Measurements from ENCODE around the gene TMEM154. TPM values are rescaled to one million over a fixed set of nuclear protein-coding genes. Genes with fewer than 3 reads are reported as not detected.

Gene TMEM154, protein sequence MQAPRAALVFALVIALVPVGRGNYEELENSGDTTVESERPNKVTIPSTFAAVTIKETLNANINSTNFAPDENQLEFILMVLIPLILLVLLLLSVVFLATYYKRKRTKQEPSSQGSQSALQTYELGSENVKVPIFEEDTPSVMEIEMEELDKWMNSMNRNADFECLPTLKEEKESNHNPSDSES
- polyA plus RNA-seq (2012; ENCODE audit: low read depth, missing spikeins), result 9.3 TPM

DNA sequence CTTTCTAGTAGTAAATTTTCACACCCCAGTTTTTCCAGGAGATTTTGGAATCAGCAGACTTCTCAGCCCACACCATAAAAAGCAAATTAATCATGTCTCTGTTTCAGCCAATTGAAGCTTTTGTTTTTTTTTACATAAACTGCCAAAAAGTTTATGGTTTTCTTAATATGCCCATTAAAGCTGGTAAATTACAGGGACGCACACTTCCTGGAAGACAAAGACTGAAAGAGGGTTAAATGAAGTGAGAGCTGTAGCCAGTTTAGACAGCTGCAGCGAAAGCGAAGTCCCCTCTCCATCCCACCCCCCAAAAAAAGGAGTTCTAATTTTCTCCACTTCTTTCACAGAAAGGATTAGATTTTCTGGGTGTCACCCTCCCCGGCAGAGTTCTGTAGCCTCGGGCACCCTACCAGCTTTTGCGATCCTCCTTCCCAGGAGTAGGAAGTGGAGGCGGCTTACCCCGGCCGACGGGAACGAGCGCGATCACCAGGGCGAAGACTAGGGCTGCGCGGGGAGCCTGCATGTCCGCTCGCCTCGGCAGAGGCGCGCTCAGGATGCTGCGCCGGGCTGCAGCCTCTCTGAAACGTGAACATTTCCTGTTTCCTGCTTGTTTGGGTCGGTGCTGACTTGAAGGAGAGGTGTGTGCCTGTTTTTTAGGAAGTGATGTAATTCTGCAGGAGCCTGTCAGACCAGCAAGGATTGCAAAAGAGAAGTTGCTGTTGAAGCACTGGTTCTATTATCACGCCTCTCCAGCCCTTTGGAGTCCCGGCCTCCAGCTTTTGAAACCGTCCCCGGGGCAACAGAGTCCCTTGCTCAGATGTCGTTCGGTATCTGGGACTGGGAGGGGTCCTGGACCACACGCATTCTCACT lies at the start of gene TMEM154:
TSS of gene TMEM154 (minus strand) at position 584 of the 868 bp plus-strand sequence. CDS start at position 520, 64 bp downstream.
- FAIRE-seq, result peak; percentile 97
- peak; percentile 37 for DNase-seq (ENCODE audit: insufficient read length, low spot score)

DNA sequence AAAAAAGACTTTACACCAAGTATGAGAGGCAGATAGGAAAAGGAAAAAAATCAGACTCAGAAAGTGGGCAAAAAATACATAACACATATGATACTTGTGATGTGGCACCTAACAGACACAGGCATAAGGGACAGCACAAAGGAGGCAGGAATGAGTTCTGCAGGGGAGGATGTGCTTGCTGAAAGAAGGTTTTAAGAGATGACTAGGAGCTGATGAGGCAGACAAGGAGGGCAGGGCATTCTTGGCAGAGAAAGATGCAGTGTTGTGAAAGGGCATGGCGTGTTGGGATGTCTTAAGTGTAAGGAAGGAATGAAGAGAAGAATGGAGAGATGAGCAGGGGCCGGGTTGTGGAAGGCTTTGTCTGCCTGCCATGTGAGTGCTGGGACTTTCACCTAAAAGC lies 49.7 kb upstream of the TMEM154 start:
- FAIRE-seq (no peak), DNase-seq (ENCODE audit: insufficient read length, low spot score) (no peak)
- TF ChIP-seq POU2F2 (IDR thresholded peaks at IDR 0.05; ENCODE audit: low read depth, low read length) (no peak), POLR2A (IDR thresholded peaks at IDR 0.05; ENCODE audit: low read depth, low read length) (no peak), POLR2AphosphoS5 (IDR thresholded peaks at IDR 0.05; ENCODE audit: low read depth, low read length) (no peak), TAF1 (IDR thresholded peaks at IDR 0.05; ENCODE audit: low read depth, low read length) (no peak), PAX5 (IDR thresholded peaks at IDR 0.05; ENCODE audit: insufficient read depth, low read length, severe bottlenecking) (no peak), SPI1 (IDR thresholded peaks at IDR 0.05; ENCODE audit: low read depth, low read length) (no peak)

More for the DNA sequence above, at the start of gene TMEM154:
- TF ChIP-seq TAF1 (IDR thresholded peaks at IDR 0.05; ENCODE audit: low read depth, low read length), result peak; percentile 80
- peak; percentile 90 for TF ChIP-seq POLR2AphosphoS5 (IDR thresholded peaks at IDR 0.05; ENCODE audit: low read depth, low read length)
- peak; percentile 47; the same call in 1 of the 2 replicates for TF ChIP-seq POU2F2 (IDR thresholded peaks at IDR 0.05; ENCODE audit: low read depth, low read length)
- no peak for TF ChIP-seq PAX5 (IDR thresholded peaks at IDR 0.05; ENCODE audit: insufficient read depth, low read length, severe bottlenecking)
- TF ChIP-seq SPI1 (IDR thresholded peaks at IDR 0.05; ENCODE audit: low read depth, low read length), result peak; percentile 75
- TF ChIP-seq POLR2A (IDR thresholded peaks at IDR 0.05; ENCODE audit: low read depth, low read length), result peak; percentile 94

DNA sequence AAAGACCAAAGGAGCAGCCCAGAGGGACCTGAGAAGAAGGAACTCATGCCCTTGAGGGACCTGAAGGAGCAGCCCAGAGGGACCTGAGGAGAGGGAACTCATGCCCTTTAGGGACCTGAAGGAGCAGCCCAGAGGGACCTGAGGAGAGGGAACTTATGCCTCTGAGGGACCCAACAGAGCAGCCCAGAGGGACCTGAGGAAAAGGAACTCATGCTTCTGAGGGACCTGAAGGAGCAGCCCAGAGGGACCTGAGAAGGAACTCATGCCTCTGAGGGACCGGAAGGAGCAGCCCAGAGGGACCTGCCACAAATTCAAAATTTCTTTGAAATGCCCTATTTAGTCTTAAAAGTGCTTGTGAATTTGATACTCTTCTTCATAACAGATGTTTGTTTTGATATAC lies 48.5 kb upstream of the TMEM154 start:
- DNase-seq (ENCODE audit: insufficient read length, low spot score) (no peak), FAIRE-seq (no peak)
- TF ChIP-seq PAX5 (IDR thresholded peaks at IDR 0.05; ENCODE audit: insufficient read depth, low read length, severe bottlenecking), result no peak
- TF ChIP-seq SPI1 (IDR thresholded peaks at IDR 0.05; ENCODE audit: low read depth, low read length), result no peak
- no peak for TF ChIP-seq POU2F2 (IDR thresholded peaks at IDR 0.05; ENCODE audit: low read depth, low read length)
- no peak for TF ChIP-seq POLR2A (IDR thresholded peaks at IDR 0.05; ENCODE audit: low read depth, low read length)
- no peak for TF ChIP-seq POLR2AphosphoS5 (IDR thresholded peaks at IDR 0.05; ENCODE audit: low read depth, low read length)
- TF ChIP-seq TAF1 (IDR thresholded peaks at IDR 0.05; ENCODE audit: low read depth, low read length), result no peak

DNA sequence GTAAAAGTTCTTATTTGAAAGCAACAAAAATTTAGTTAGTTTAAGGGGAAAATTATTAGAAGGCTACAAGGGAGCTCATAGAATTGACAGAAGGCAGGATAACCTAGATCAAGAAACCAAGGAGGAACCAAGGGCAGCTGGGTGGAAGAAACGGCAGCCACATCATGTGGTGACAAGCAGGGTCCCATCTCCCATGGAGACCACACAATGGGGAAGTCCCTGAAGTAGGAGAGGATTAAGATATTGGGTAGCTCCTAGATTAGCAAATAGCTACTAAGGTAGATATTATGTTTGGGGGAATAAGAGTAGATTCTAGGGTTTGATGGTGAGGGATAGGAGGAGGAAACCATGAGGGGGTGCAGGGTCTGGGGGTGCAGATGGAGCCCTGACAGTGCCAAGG lies 48.0 kb upstream of the TMEM154 start:
- no peak for DNase-seq (ENCODE audit: insufficient read length, low spot score)
- FAIRE-seq, result no peak
- TF ChIP-seq POLR2AphosphoS5 (IDR thresholded peaks at IDR 0.05; ENCODE audit: low read depth, low read length), result no peak
- TF ChIP-seq POLR2A (IDR thresholded peaks at IDR 0.05; ENCODE audit: low read depth, low read length), result no peak
- no peak for TF ChIP-seq TAF1 (IDR thresholded peaks at IDR 0.05; ENCODE audit: low read depth, low read length)
- TF ChIP-seq SPI1 (IDR thresholded peaks at IDR 0.05; ENCODE audit: low read depth, low read length), result no peak
- TF ChIP-seq PAX5 (IDR thresholded peaks at IDR 0.05; ENCODE audit: insufficient read depth, low read length, severe bottlenecking), result no peak
- no peak for TF ChIP-seq POU2F2 (IDR thresholded peaks at IDR 0.05; ENCODE audit: low read depth, low read length)

DNA sequence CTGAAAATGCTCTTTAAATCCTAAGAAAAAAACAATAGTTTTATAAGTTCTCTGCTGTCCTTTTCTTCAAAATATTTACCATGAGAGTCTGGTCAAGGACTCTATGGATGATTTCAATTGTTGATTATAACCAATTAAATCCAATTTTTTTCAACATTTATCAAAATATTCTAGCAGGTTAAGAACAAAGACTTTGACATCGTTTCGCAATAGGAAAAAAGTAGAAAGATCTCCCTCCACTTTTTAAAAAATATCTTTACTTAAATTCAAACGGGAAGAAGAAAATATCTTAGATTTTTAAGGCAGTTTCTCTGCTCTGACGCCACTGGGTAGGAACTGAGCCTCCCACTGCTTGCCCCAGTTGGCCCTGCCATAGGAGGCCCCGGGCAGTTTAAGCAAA lies 44.7 kb upstream of the TMEM154 start:
- FAIRE-seq (no peak), DNase-seq (ENCODE audit: insufficient read length, low spot score) (no peak)

DNA sequence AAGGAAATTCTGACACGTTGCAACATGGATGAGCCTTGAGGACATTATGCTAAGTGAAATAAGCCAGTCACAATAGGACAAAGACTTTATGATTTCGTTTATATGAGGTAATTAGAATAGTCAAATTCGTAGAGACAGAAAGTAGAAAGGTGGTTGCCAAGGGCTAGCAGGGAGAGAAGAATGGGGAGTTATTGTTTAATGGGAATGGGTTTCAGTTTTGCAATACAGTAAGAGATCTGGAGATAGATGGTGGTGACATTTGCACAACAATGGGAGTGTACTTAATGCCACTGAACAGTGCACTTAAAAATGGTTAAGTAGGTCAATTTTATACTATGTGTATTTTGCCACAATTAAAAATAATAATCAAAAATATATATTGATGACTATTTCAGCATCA lies 43.4 kb upstream of the TMEM154 start:
- no peak for FAIRE-seq
- TF ChIP-seq PAX5 (IDR thresholded peaks at IDR 0.05; ENCODE audit: insufficient read depth, low read length, severe bottlenecking) (no peak), POLR2A (IDR thresholded peaks at IDR 0.05; ENCODE audit: low read depth, low read length) (no peak), TAF1 (IDR thresholded peaks at IDR 0.05; ENCODE audit: low read depth, low read length) (no peak), SPI1 (IDR thresholded peaks at IDR 0.05; ENCODE audit: low read depth, low read length) (no peak), POLR2AphosphoS5 (IDR thresholded peaks at IDR 0.05; ENCODE audit: low read depth, low read length) (no peak), POU2F2 (IDR thresholded peaks at IDR 0.05; ENCODE audit: low read depth, low read length) (no peak)
- no peak for DNase-seq (ENCODE audit: insufficient read length, low spot score)

More for the DNA sequence above, 44.7 kb upstream of the TMEM154 start:
- TF ChIP-seq SPI1 (IDR thresholded peaks at IDR 0.05; ENCODE audit: low read depth, low read length) (no peak), TAF1 (IDR thresholded peaks at IDR 0.05; ENCODE audit: low read depth, low read length) (no peak), POLR2A (IDR thresholded peaks at IDR 0.05; ENCODE audit: low read depth, low read length) (no peak), POLR2AphosphoS5 (IDR thresholded peaks at IDR 0.05; ENCODE audit: low read depth, low read length) (no peak), PAX5 (IDR thresholded peaks at IDR 0.05; ENCODE audit: insufficient read depth, low read length, severe bottlenecking) (no peak), POU2F2 (IDR thresholded peaks at IDR 0.05; ENCODE audit: low read depth, low read length) (no peak)

DNA sequence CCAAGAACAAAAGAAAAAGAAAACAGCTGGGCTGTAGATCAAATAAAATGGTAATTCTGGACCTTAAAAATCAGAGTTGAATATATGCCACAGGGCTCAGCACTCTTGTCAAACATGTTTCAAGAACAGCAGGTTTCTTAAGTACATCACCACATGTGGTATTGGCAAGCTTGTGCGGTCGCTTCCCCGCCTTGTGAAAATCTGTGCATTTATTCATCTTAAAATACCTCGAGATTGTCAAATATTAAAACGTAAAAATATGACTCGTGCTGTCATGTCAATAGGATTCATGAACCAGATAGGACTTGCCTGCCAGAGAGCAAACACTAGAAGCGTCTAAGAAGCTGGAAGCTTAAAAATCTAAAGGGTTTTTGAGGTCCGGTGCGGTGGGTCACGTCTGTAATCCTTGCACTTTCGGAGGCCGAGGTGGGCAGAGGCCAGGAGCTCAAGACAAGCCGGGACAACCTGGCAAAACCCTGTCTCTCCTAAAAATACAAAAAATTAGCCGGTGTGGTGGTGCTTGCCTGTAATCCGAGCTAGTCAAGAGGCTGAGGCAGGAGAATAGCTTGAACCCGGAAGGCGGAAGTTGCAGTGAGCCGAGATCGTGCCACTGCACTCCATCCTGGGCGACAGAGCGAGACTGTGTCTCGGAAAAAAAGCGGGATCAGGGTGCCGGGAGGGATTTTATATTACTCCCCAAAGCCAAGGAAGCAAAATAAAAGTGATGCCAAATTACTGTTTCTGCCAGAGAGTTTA lies 40.2 kb upstream of the TMEM154 start:
- TF ChIP-seq PAX5 (IDR thresholded peaks at IDR 0.05; ENCODE audit: insufficient read depth, low read length, severe bottlenecking) (no peak), POLR2AphosphoS5 (IDR thresholded peaks at IDR 0.05; ENCODE audit: low read depth, low read length) (no peak), TAF1 (IDR thresholded peaks at IDR 0.05; ENCODE audit: low read depth, low read length) (no peak), POU2F2 (IDR thresholded peaks at IDR 0.05; ENCODE audit: low read depth, low read length) (no peak), POLR2A (IDR thresholded peaks at IDR 0.05; ENCODE audit: low read depth, low read length) (no peak), SPI1 (IDR thresholded peaks at IDR 0.05; ENCODE audit: low read depth, low read length) (no peak)
- no peak for DNase-seq (ENCODE audit: insufficient read length, low spot score)
- FAIRE-seq, result no peak

DNA sequence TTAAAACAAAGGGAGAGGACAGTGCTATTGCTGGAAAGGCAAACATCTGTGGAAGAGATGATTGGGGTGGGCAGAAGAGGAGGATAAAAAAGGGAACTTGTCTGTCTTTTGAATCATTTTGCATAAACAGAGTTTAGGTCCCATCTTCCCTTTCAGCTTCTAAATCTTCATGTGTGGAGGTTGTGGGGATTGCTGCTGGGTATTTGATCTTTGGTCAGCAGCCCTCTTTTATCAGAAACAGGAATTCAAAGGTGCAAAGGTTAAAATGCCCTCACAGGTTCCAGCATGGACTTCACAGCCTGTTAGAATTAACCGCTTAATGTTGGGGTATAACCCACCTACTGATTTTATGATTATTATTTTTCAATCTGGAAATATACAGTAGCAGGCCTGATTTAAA lies 39.5 kb upstream of the TMEM154 start:
- TF ChIP-seq PAX5 (IDR thresholded peaks at IDR 0.05; ENCODE audit: insufficient read depth, low read length, severe bottlenecking), result no peak
- no peak for TF ChIP-seq TAF1 (IDR thresholded peaks at IDR 0.05; ENCODE audit: low read depth, low read length)
- no peak for TF ChIP-seq POLR2A (IDR thresholded peaks at IDR 0.05; ENCODE audit: low read depth, low read length)
- TF ChIP-seq SPI1 (IDR thresholded peaks at IDR 0.05; ENCODE audit: low read depth, low read length), result no peak
- no peak for TF ChIP-seq POU2F2 (IDR thresholded peaks at IDR 0.05; ENCODE audit: low read depth, low read length)
- no peak for TF ChIP-seq POLR2AphosphoS5 (IDR thresholded peaks at IDR 0.05; ENCODE audit: low read depth, low read length)
- FAIRE-seq (no peak), DNase-seq (ENCODE audit: insufficient read length, low spot score) (no peak)
